IPS-18c (cell line): ENCODE results near the gene ARL4C.

Experiments used
- H3K4me3 ChIP-seq: 2 replicates; pipeline ENCODE4 v1.7.0; 2013; ENCODE audit warnings: low read depth, mild to moderate bottlenecking, low read length, moderate library complexity; ENCODE audit not compliant: insufficient read depth
- H3K9me3 ChIP-seq: one replicate; pipeline ENCODE4 v1.6.1; 2013; ENCODE audit warnings: mild to moderate bottlenecking, low read length, moderate library complexity; ENCODE audit not compliant: control insufficient read depth, insufficient read depth

The ARL4C gene

GRCh38 chr2:234488486-234488885 lies 8.4 kb downstream of the ARL4C start:
- Histone ChIP-seq H3K4me3 (no peak overlapping the region), H3K9me3 (no peaks in the 10 kb centered on the region)

GRCh38 chr2:234487356-234487755 lies 9.5 kb downstream of the ARL4C start:
- H3K9me3 ChIP-seq: no peaks in the 10 kb centered on the region
- H3K4me3 ChIP-seq: no peak overlapping the region

- H3K4me3 ChIP-seq: no peak overlapping the region
- H3K9me3 ChIP-seq: no peaks in the 10 kb centered on the region
These were observed 13.2 kb downstream of the ARL4C start for GRCh38 chr2:234483568-234484251.

- H3K4me3 ChIP-seq: no peak overlapping the region
- H3K9me3 ChIP-seq: no peaks in the 10 kb centered on the region
These were observed 15.6 kb downstream of the ARL4C start for GRCh38 chr2:234481301-234481700.

- H3K9me3 ChIP-seq: no peaks in the 10 kb centered on the region
These were observed 16.5 kb downstream of the ARL4C start for GRCh38 chr2:234480337-234480736.

GRCh38 chr2:234479465-234479864 lies 17.4 kb downstream of the ARL4C start:
- Histone ChIP-seq H3K9me3 (no peaks in the 10 kb centered on the region), H3K4me3 (no peak overlapping the region)

More at GRCh38 chr2:234480337-234480736, 16.5 kb downstream of the ARL4C start:
- no peak overlapping the region for H3K4me3 ChIP-seq

GRCh38 chr2:234478121-234478858 lies 18.6 kb downstream of the ARL4C start:
- Histone ChIP-seq H3K4me3 (no peak overlapping the region), H3K9me3 (no peaks in the 10 kb centered on the region)

- no peak overlapping the region for H3K4me3 ChIP-seq
These were observed 20.1 kb downstream of the ARL4C start for GRCh38 chr2:234476766-234477165.

GRCh38 chr2:234474654-234475053 lies 22.2 kb downstream of the ARL4C start:
- no peak overlapping the region for H3K4me3 ChIP-seq

More at GRCh38 chr2:234476766-234477165, 20.1 kb downstream of the ARL4C start:
- no peaks in the 10 kb centered on the region for H3K9me3 ChIP-seq

GRCh38 chr2:234472155-234472554 lies 24.7 kb downstream of the ARL4C start:
- H3K4me3 ChIP-seq: no peak overlapping the region
- no peaks in the 10 kb centered on the region for H3K9me3 ChIP-seq

More at GRCh38 chr2:234474654-234475053, 22.2 kb downstream of the ARL4C start:
- no peaks in the 10 kb centered on the region for H3K9me3 ChIP-seq

GRCh38 chr2:234469972-234470371 lies 26.9 kb downstream of the ARL4C start:
- no peak overlapping the region for H3K4me3 ChIP-seq
- H3K9me3 ChIP-seq: no peaks in the 10 kb centered on the region

GRCh38 chr2:234469251-234469845 lies 27.5 kb downstream of the ARL4C start:
- H3K9me3 ChIP-seq: no peaks in the 10 kb centered on the region
- no peak overlapping the region for H3K4me3 ChIP-seq

- no peaks in the 10 kb centered on the region for H3K9me3 ChIP-seq
- no peak overlapping the region for H3K4me3 ChIP-seq
These were observed 28.4 kb downstream of the ARL4C start for GRCh38 chr2:234468503-234468902.

- H3K9me3 ChIP-seq: no peaks in the 10 kb centered on the region
- H3K4me3 ChIP-seq: no peak overlapping the region
These were observed 29.6 kb downstream of the ARL4C start for GRCh38 chr2:234467289-234467688.

- no peaks in the 10 kb centered on the region for H3K9me3 ChIP-seq
- H3K4me3 ChIP-seq: no peak overlapping the region
These were observed 32.6 kb downstream of the ARL4C start for GRCh38 chr2:234464291-234464645.

- H3K9me3 ChIP-seq: no peaks in the 10 kb centered on the region
- no peak overlapping the region for H3K4me3 ChIP-seq
These were observed 33.1 kb downstream of the ARL4C start for GRCh38 chr2:234463626-234464290.

GRCh38 chr2:234462218-234462992 lies 34.5 kb downstream of the ARL4C start:
- H3K4me3 ChIP-seq: no peak overlapping the region
- no peaks in the 10 kb centered on the region for H3K9me3 ChIP-seq
